ENCODE results near the gene PRR36. TPM values are rescaled to one million over a fixed set of nuclear protein-coding genes. Genes with fewer than 3 reads are reported as not detected.

Gene PRR36
- total RNA-seq, 1 donor from 2014 or later = 20.9 TPM

DNA sequence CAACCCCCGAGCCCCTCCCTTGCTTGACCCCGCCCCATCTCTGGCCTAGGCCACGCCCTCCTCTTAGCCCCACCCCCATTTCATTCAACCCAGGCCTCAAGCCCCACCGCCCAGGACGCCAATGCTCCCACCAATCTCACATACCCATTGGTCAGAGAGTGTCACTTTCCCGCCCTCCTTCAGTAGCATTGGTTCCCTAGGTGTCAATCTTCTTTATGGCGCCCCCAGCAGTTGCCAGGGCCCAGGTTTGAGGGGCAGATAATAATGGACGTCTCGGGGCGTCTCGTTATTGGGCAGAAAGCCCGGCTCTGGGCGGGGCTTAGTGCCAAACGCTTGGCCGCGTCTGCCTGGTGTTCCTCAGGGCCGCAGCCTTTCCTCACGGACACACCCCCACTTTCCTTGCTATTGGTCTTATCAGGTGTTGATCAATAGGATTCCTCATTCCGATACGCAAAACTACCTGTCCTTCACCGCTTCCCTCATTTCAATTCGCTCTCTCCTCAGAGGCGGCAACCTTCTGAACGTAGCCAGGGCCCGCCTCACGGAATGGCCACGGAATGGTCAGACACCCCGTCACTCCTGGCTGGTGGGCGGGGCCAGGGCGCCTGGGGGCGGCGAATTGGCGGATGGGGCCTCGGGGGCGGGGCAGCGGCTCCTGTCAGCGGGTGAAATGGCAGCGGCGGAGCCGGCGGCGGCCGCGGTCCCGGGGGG is 44.5 kb downstream of the PRR36 start, which contains the start of gene EVI5L:
TSS of gene EVI5L (plus strand) at position 658 of the 711 bp plus-strand sequence. CDS start 16,325 bp downstream, outside the sequence.
- Mint-ChIP-seq H3K4me1 (peaks cover 20% of the 10 kb centered on the region), H3K36me3 (ENCODE audit: low read depth) (no peaks in the 10 kb centered on the region), H3K4me3 (peak within 1 kb of the TSS; percentile 88), H3K9me3 (no peaks in the 10 kb centered on the region), H3K27ac (ENCODE audit: unreplicated experiment) (peak within 1 kb of the TSS; percentile 83), H3K27me3 (ENCODE audit: low read depth) (peaks cover 39% of the 10 kb centered on the region)
- peak; percentile 100 for DNase-seq (ENCODE audit: low read depth, low spot score)
- TF ChIP-seq, protein P1, sequence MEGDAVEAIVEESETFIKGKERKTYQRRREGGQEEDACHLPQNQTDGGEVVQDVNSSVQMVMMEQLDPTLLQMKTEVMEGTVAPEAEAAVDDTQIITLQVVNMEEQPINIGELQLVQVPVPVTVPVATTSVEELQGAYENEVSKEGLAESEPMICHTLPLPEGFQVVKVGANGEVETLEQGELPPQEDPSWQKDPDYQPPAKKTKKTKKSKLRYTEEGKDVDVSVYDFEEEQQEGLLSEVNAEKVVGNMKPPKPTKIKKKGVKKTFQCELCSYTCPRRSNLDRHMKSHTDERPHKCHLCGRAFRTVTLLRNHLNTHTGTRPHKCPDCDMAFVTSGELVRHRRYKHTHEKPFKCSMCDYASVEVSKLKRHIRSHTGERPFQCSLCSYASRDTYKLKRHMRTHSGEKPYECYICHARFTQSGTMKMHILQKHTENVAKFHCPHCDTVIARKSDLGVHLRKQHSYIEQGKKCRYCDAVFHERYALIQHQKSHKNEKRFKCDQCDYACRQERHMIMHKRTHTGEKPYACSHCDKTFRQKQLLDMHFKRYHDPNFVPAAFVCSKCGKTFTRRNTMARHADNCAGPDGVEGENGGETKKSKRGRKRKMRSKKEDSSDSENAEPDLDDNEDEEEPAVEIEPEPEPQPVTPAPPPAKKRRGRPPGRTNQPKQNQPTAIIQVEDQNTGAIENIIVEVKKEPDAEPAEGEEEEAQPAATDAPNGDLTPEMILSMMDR (conservative IDR thresholded peaks at IDR 0.05) = no peak

DNA sequence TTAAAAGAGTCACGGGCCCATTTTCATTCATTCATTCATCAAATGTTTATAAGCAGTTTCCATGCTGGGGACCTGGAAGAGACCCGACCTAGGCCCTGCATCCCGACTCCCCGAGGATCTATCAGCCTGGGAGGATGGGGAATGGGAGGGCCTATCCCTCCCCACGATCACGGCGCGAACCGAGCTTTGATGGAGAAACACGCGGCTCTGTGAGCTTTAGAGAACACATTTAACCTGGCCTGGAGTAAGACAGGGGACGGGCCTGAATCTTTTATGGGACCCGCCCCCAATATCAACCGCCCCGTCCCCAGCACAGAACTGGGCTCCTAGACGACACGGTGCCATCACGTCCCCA is 45.0 kb downstream of the PRR36 start:
- H3K27me3 Mint-ChIP-seq (ENCODE audit: low read depth) = peaks cover 39% of the 10 kb centered on the region
- no peaks in the 10 kb centered on the region for H3K36me3 Mint-ChIP-seq (ENCODE audit: low read depth)
- peak overlapping the region; percentile 83 for H3K27ac Mint-ChIP-seq (ENCODE audit: unreplicated experiment)
- DNase-seq (ENCODE audit: low read depth, low spot score) = no peak
- peaks cover 20% of the 10 kb centered on the region for H3K4me1 Mint-ChIP-seq
- H3K4me3 Mint-ChIP-seq = peak overlapping the region; percentile 86
- TF ChIP-seq, protein P1 (conservative IDR thresholded peaks at IDR 0.05) = no peak
- H3K9me3 Mint-ChIP-seq = no peaks in the 10 kb centered on the region

DNA sequence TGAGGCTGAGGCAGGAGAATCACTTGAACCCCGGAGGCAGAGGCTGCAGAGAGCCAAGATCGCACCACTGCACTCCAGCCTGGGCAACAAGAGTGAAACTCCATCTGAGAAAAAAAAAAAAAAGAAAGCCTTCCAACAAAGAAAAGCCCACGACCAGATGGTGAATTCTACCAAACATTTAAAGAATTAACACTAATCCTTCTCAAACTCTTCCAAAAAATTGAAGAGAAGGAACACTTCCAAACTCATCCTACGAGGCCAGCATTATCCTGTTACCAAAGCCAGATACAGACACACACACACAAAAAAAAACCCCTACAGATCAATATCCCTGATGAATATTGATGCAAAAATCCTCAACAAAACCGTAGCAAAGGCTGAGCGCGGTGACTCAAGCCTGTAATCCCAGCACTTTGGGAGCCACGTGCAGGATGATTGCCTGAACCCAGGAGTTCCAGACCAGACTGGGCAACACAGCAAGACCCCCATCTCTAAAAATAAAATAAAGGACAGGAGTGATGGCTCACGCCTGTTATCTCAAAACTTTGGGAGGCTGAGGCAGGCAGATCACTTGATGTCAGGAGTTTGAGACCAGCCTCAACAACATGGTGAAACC is 50.4 kb downstream of the PRR36 start:
- Mint-ChIP-seq H3K36me3 (ENCODE audit: low read depth) (no peaks in the 10 kb centered on the region), H3K27ac (ENCODE audit: unreplicated experiment) (no peak overlapping the region), H3K4me1 (peaks cover 5% of the 10 kb centered on the region), H3K27me3 (ENCODE audit: low read depth) (peaks cover 58% of the 10 kb centered on the region), H3K9me3 (peaks cover under 1% of the 10 kb centered on the region), H3K4me3 (no peak overlapping the region)
- TF ChIP-seq, protein P1 (conservative IDR thresholded peaks at IDR 0.05) = no peak
- no peak for DNase-seq (ENCODE audit: low read depth, low spot score)

DNA sequence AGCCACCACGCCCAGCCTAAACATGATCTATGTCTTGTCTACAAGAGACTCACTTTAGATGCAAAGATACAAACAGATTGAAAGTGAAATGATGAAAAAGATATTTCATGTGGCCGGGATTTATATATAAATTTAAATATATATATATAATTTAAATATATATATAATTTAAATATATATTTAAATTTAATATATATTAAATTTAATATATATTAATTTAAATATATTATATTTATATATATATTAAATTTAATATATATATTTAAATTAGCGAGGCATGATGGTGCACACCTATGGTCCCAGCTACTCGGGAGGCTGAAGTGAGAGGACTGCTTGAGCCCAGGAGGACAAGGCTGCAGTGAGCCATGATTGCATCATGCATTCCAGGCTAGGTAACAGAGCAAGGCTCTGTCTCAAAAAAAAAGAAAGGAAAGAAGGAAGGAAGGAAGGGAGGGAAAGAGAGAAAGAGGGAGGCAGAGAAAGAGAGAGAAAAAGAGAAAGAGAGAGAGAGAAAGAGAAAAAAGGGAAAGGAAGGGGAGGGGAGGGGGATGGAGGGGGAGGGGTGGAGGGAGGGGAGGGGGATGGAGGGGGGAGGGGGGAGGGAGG is 51.2 kb downstream of the PRR36 start:
- H3K9me3 Mint-ChIP-seq = peaks cover 3% of the 10 kb centered on the region
- peaks cover 60% of the 10 kb centered on the region for H3K27me3 Mint-ChIP-seq (ENCODE audit: low read depth)
- DNase-seq (ENCODE audit: low read depth, low spot score) = no peak
- H3K4me3 Mint-ChIP-seq = no peak overlapping the region
- TF ChIP-seq, protein P1 (conservative IDR thresholded peaks at IDR 0.05) = no peak
- no peak overlapping the region for H3K27ac Mint-ChIP-seq (ENCODE audit: unreplicated experiment)
- no peaks in the 10 kb centered on the region for H3K36me3 Mint-ChIP-seq (ENCODE audit: low read depth)
- peaks cover 4% of the 10 kb centered on the region for H3K4me1 Mint-ChIP-seq

DNA sequence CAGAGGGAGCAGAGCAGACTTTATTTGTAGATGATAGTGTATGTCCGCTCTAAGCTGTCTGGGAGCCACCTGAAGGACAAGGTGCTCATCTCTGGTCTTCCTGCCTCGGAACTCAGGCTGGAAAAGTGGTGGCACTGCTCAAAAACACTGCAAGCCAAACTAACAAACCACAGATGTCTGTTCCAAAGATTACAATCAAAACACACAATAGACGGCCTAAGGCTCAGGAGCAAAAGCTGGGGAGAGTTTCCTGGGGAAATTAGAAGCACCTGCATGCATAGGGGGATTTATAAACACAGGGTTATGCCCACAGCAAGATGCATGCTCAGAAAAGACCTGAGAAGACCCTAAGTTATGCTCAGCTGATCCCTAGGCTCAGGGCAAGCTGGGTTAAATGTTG is 53.6 kb downstream of the PRR36 start:
- Mint-ChIP-seq H3K27me3 (ENCODE audit: low read depth) (peaks cover 52% of the 10 kb centered on the region), H3K27ac (ENCODE audit: unreplicated experiment) (no peak overlapping the region), H3K9me3 (peaks cover 3% of the 10 kb centered on the region), H3K4me1 (peaks cover 4% of the 10 kb centered on the region), H3K36me3 (ENCODE audit: low read depth) (no peaks in the 10 kb centered on the region), H3K4me3 (no peak overlapping the region)
- no peak for DNase-seq (ENCODE audit: low read depth, low spot score)
- TF ChIP-seq, protein P1 (conservative IDR thresholded peaks at IDR 0.05) = no peak

Data from neural crest cell (in vitro differentiated cells).